Activated CD8-positive, alpha-beta T cell treated with anti-CD3 and anti-CD28 coated beads for 36 hours (primary cell): Measurements from ENCODE around the gene MAP3K8. TPM values are rescaled to one million over a fixed set of nuclear protein-coding genes. Genes with fewer than 3 reads are reported as not detected.

ENCODE experiments used
- ATAC-seq: fragments of 200-7000 bp; cut with Tn5 transposase; one replicate; pipeline ENCODE4 v1.10.0; 2021; ENCODE audit warnings: mild to moderate bottlenecking, moderate library complexity
- CTCF ChIA-PET: fragments of 350-600 bp; sonication (Branson Sonifier 250); formaldehyde crosslinking; loops from one replicate; lab custom pipeline; 2021; ENCODE audit warnings: antibody characterized with exemption; lab: Charles Lee
- POLR2A ChIA-PET: fragments of 350-600 bp; sonication (Branson Sonifier 250); formaldehyde crosslinking; loops from one replicate; lab custom pipeline; 2021; ENCODE audit warnings: antibody characterized with exemption; lab: Charles Lee
- DNase-seq: peaks from one replicate; pipeline ENCODE4 v3.0.0-alpha.2; 2020
- H3K27ac Mint-ChIP-seq: one replicate; pipeline ENCODE4 v1.8.0; 2021; ENCODE audit warnings: mild to moderate bottlenecking, mixed read lengths
- H3K27me3 Mint-ChIP-seq: one replicate; pipeline ENCODE4 v1.8.0; 2021; ENCODE audit warnings: mixed read lengths
- H3K36me3 Mint-ChIP-seq: one replicate; pipeline ENCODE4 v1.8.0; 2021; ENCODE audit warnings: low read depth, mixed read lengths
- H3K4me1 Mint-ChIP-seq: one replicate; pipeline ENCODE4 v1.8.0; 2021; ENCODE audit warnings: low read depth, mixed read lengths
- H3K4me3 Mint-ChIP-seq: one replicate; pipeline ENCODE4 v1.8.0; 2021; ENCODE audit warnings: mild to moderate bottlenecking, moderate library complexity, mixed read lengths
- H3K9me3 Mint-ChIP-seq: one replicate; pipeline ENCODE4 v1.8.0; 2021; ENCODE audit warnings: mixed read lengths
- CTCF ChIP-seq: fragments of 200-600 bp; IDR thresholded peaks from one replicate; pipeline ENCODE4 v1.8.0; 2022; ENCODE audit warnings: antibody characterized with exemption, mild to moderate bottlenecking
- intact Hi-C: fragments of 100-400 bp; cut with micrococcal nuclease; formaldehyde crosslinking; loops from one replicate; pipeline ENCODE4 v1.10.0; 2022
- total RNA-seq, 2 experiments: library from RNA; stranded (reverse); gene quantifications; one replicate each; pipeline ENCODE4 v1.2.3, GENCODE V29; 2021

The MAP3K8 gene
- total RNA-seq, 2 experiments from 2014 or later = 24.0 to 25.7 TPM

- no peak for TF ChIP-seq CTCF
- no peak for DNase-seq
- no peaks in the 10 kb centered on the region for H3K36me3 Mint-ChIP-seq
- intact Hi-C loops = no loop called here
- POLR2A ChIA-PET = no interaction called here
- H3K4me1 Mint-ChIP-seq = peaks cover 3% of the 10 kb centered on the region
- CTCF ChIA-PET = interaction anchor here (0.7 to 6.3 kb wide), 5 partner anchors 13 to 180 kb away, joined by 3 to 50 read pairs (median 4); no protein-coding TSS in a partner anchor
- ATAC-seq = no peak
- no peak overlapping the region for H3K4me3 Mint-ChIP-seq
- H3K27me3 Mint-ChIP-seq = no peaks in the 10 kb centered on the region
- no peak overlapping the region for H3K27ac Mint-ChIP-seq
- no peaks in the 10 kb centered on the region for H3K9me3 Mint-ChIP-seq
Observed at GRCh38 chr10:30411263-30411662, 22.7 kb upstream of the MAP3K8 start.

DNA sequence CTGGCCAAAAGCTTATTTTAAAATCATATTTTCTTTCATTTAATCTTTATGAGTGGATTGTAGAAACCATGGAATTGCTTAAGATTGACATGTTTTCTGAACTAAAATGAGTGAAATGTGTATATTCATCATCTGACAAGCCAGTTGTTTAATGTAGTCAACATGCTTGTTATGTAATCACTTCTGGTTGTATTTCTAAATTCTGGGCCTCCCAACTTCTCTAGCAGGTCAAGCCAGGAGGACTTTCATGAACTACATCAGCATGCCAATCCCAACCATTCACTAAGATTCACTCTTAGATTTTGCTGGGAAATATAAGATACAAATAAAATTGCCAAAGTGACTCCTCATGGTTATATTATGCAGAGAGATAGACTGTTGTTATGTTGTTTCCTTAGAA lies 21.1 kb upstream of the MAP3K8 start:
- no peaks in the 10 kb centered on the region for H3K9me3 Mint-ChIP-seq
- intact Hi-C loops = no loop called here
- ATAC-seq (no peak), DNase-seq (no peak)
- no peak for TF ChIP-seq CTCF
- no peaks in the 10 kb centered on the region for H3K36me3 Mint-ChIP-seq
- ChIA-PET CTCF (interaction anchor here (0.8 to 6.3 kb wide), 11 partner anchors 9 to 178 kb away, joined by 3 to 50 read pairs (median 5); no protein-coding TSS in a partner anchor), POLR2A (interaction anchor here (1.2 kb wide), 1 partner anchor 118 kb away, joined by 3 read pairs; no protein-coding TSS in a partner anchor)
- H3K27ac Mint-ChIP-seq = no peak overlapping the region
- H3K4me3 Mint-ChIP-seq = no peak overlapping the region
- H3K27me3 Mint-ChIP-seq = no peaks in the 10 kb centered on the region
- H3K4me1 Mint-ChIP-seq = peaks cover 7% of the 10 kb centered on the region

- POLR2A ChIA-PET = interaction anchor here (0.9 to 1.2 kb wide), 2 partner anchors 80 to 116 kb away, joined by 3 read pairs; no protein-coding TSS in a partner anchor
- TF ChIP-seq CTCF = peak; percentile 84
Observed at GRCh38 chr10:30413996-30414576, 19.9 kb upstream of the MAP3K8 start.

DNA sequence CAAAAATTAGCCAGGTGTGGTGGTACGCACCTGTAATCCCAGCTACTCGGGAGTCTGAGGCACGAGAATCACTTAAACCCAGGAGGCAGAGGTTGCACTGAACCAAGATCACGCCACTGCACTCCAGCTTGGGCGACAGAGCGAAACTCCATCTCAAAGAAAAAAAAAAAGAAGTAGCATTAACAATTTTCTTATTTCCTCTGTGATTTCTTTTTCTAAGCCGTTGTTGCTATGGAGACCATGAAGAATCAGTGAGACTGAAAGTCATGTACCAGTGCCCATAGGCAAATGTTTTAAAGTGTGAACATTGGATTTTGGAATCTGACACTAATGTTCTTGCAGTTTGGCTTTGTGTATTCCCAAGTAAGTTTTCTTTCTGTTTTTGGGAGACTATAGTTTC lies 18.4 kb upstream of the MAP3K8 start:
- Mint-ChIP-seq H3K4me3 (no peak overlapping the region), H3K4me1 (peaks cover 31% of the 10 kb centered on the region), H3K27ac (no peak overlapping the region), H3K27me3 (no peaks in the 10 kb centered on the region), H3K9me3 (no peaks in the 10 kb centered on the region), H3K36me3 (no peaks in the 10 kb centered on the region)
- CTCF ChIA-PET = interaction anchor here (1.0 to 4.5 kb wide), 9 partner anchors 15 to 175 kb away, joined by 3 to 23 read pairs (median 4); partner anchors contain the start of gene MAP3K8
- ATAC-seq = no peak
- POLR2A ChIA-PET = no interaction called here
- no peak for TF ChIP-seq CTCF
- intact Hi-C loops = loop anchor here (2.0 kb wide), 1 partner anchor 119 kb away; no protein-coding TSS in a partner anchor
- no peak for DNase-seq

More at GRCh38 chr10:30413996-30414576, 19.9 kb upstream of the MAP3K8 start:
- H3K27me3 Mint-ChIP-seq = no peaks in the 10 kb centered on the region
- intact Hi-C loops = loop anchor here (2.0 kb wide), 1 partner anchor 121 kb away; no protein-coding TSS in a partner anchor
- no peak overlapping the region for H3K4me3 Mint-ChIP-seq
- DNase-seq (peak; percentile 40), ATAC-seq (peak; percentile 71)
- CTCF ChIA-PET = interaction anchor here (0.6 to 6.3 kb wide), 18 partner anchors 8 to 226 kb away, joined by 3 to 50 read pairs (median 4); no protein-coding TSS in a partner anchor
- H3K4me1 Mint-ChIP-seq = peaks cover 19% of the 10 kb centered on the region
- H3K27ac Mint-ChIP-seq = no peak overlapping the region
- H3K36me3 Mint-ChIP-seq = no peaks in the 10 kb centered on the region
- no peaks in the 10 kb centered on the region for H3K9me3 Mint-ChIP-seq

- Mint-ChIP-seq H3K4me3 (no peak overlapping the region), H3K9me3 (no peaks in the 10 kb centered on the region), H3K27ac (no peak overlapping the region), H3K4me1 (peaks cover 37% of the 10 kb centered on the region), H3K36me3 (no peaks in the 10 kb centered on the region), H3K27me3 (no peaks in the 10 kb centered on the region)
- ATAC-seq (no peak), DNase-seq (no peak)
- ChIA-PET POLR2A (interaction anchor here (1.5 kb wide), 1 partner anchor 115 kb away, joined by 3 read pairs; no protein-coding TSS in a partner anchor), CTCF (interaction anchor here (0.8 to 4.5 kb wide), 4 partner anchors 17 to 174 kb away, joined by 3 to 23 read pairs (median 8); partner anchors contain the start of gene MAP3K8)
- TF ChIP-seq CTCF = no peak
- intact Hi-C loops = no loop called here
Observed at GRCh38 chr10:30417301-30417700, 16.7 kb upstream of the MAP3K8 start.
